SK-N-SH (cell line): Measurements from ENCODE around the gene CHST15.

ENCODE experiments used
- CTCF ChIP-seq: fragments of 200-600 bp; sonication (generic); IDR thresholded peaks from 2 replicates; pipeline ENCODE4 v1.6.1; 2017; ENCODE audit warnings: antibody characterized with exemption, mild to moderate bottlenecking, moderate library complexity
- EP300 ChIP-seq, 2 experiments: IDR thresholded peaks; 2 replicates each; pipeline versions ENCODE4 v1.4.0 to v1.6.1; 2012; ENCODE audit warnings: borderline replicate concordance in 1 of 2, low read depth in 1 of 2, low read length in 1 of 2
- FOXJ3 ChIP-seq: sonication (generic); formaldehyde crosslinking; IDR thresholded peaks from 2 replicates; pipeline ENCODE4 v1.5.1; 2020; ENCODE audit warnings: mild to moderate bottlenecking, missing genetic modification reagents
- FOXM1 ChIP-seq: IDR thresholded peaks from 2 replicates; pipeline ENCODE4 v1.4.0; 2012; ENCODE audit warnings: low read depth, mild to moderate bottlenecking
- GATA2 ChIP-seq: sonication (generic); formaldehyde crosslinking; IDR thresholded peaks from 2 replicates; pipeline ENCODE4 v1.5.0; 2020; ENCODE audit warnings: mild to moderate bottlenecking, missing genetic modification reagents
- MAX ChIP-seq: IDR thresholded peaks from 2 replicates; pipeline ENCODE4 v1.4.0; 2012; ENCODE audit warnings: low read depth
- MXI1 ChIP-seq: IDR thresholded peaks from 2 replicates; pipeline ENCODE4 v1.6.1; 2012; ENCODE audit warnings: mild to moderate bottlenecking, low read depth, low read length, improper control_type of control experiment
- NRF1 ChIP-seq: IDR thresholded peaks from 2 replicates; pipeline ENCODE4 v1.6.1; 2012; ENCODE audit warnings: low read depth, mild to moderate bottlenecking, low read length
- RAD21 ChIP-seq: IDR thresholded peaks from 2 replicates; pipeline ENCODE4 v1.6.1; 2012; ENCODE audit warnings: mild to moderate bottlenecking, low read length
- RFX5 ChIP-seq: IDR thresholded peaks from 2 replicates; pipeline ENCODE4 v1.6.1; 2012; ENCODE audit warnings: mild to moderate bottlenecking, improper control_type of control experiment, low read length
- RXRA ChIP-seq: IDR thresholded peaks from 2 replicates; pipeline ENCODE4 v1.4.0; 2012; ENCODE audit warnings: low read depth, mild to moderate bottlenecking, borderline replicate concordance
- TCF12 ChIP-seq: IDR thresholded peaks from 2 replicates; pipeline ENCODE4 v1.4.0; 2012
- YY1 ChIP-seq: IDR thresholded peaks from 2 replicates; pipeline ENCODE4 v1.4.0; 2012; ENCODE audit warnings: low read depth, mild to moderate bottlenecking
- ZBTB33 ChIP-seq: IDR thresholded peaks from 2 replicates; pipeline ENCODE4 v1.4.0; 2012; ENCODE audit warnings: low read depth, borderline replicate concordance

- no peak for TF ChIP-seq CTCF
- no peak for TF ChIP-seq GATA2 (CRISPR knock-in tag)
- TF ChIP-seq MAX = no peak
- TF ChIP-seq FOXM1 = no peak
- no peak for TF ChIP-seq MXI1
- TF ChIP-seq NRF1 = no peak
- TF ChIP-seq RXRA = no peak
- TF ChIP-seq RFX5 = no peak
- TF ChIP-seq ZBTB33 = no peak
- TF ChIP-seq RAD21 = no peak
- no peak for TF ChIP-seq EP300 (IDR thresholded peaks at IDR 0.05; ENCODE audit: borderline replicate concordance in 1 of 2, low read depth in 1 of 2, low read length in 1 of 2)
- TF ChIP-seq FOXJ3 = no peak
- no peak for TF ChIP-seq YY1
- TF ChIP-seq TCF12 = no peak
Observed at GRCh38 chr10:124085680-124086079, 7.7 kb downstream of the CHST15 start.
